Lung (tissue), 12 donors: ENCODE results near the gene CLASP1. TPM values are rescaled to one million over a fixed set of nuclear protein-coding genes. Genes with fewer than 3 reads are reported as not detected.

Experiments used
- ATAC-seq: fragments of 200-7000 bp; cut with Tn5 transposase; one replicate; pipeline ENCODE4 v1.9.1; 2020; ENCODE audit warnings: moderate number of reproducible peaks; ENCODE audit not compliant: insufficient read depth, low FRiP score
- DNase-seq, 3 donors: peaks; one replicate each; pipeline ENCODE4 v3.0.0-alpha.2; 2013 to 2017
- H3K27ac ChIP-seq, 2 donors: one replicate each; pipeline ENCODE4 v1.5.1; 2013; ENCODE audit warnings: mild to moderate bottlenecking in 2 of 2, moderate library complexity in 2 of 2, control low read depth in 1 of 2, inconsistent platforms in 1 of 2, low read depth in 1 of 2, low read length in 1 of 2
- H3K27me3 ChIP-seq, 3 donors: one replicate each; pipeline ENCODE4 v1.5.1; 2013; ENCODE audit warnings: low read length in 2 of 3; ENCODE audit not compliant: control insufficient read depth in 3 of 3, insufficient read depth in 3 of 3
- H3K36me3 ChIP-seq, 4 donors: one replicate each; pipeline ENCODE4 v1.5.1; 2013; ENCODE audit warnings: low read length in 4 of 4, mild to moderate bottlenecking in 1 of 4, moderate library complexity in 1 of 4; ENCODE audit not compliant: control insufficient read depth in 4 of 4, insufficient read depth in 4 of 4
- H3K4me1 ChIP-seq, 5 donors: one replicate each; pipeline ENCODE4 v1.5.1; 2013; ENCODE audit warnings: low read length in 5 of 5, mild to moderate bottlenecking in 2 of 5, moderate library complexity in 1 of 5; ENCODE audit not compliant: control insufficient read depth in 5 of 5, insufficient read depth in 5 of 5
- H3K4me3 ChIP-seq: one replicate; pipeline ENCODE4 v1.5.1; 2013; ENCODE audit warnings: mild to moderate bottlenecking, control low read depth, moderate library complexity
- H3K9ac ChIP-seq, 2 donors: one replicate each; pipeline ENCODE4 v1.5.1; 2013; ENCODE audit warnings: low read length in 2 of 2, control low read depth in 1 of 2; ENCODE audit not compliant: insufficient read depth in 1 of 2
- H3K9me3 ChIP-seq, 4 donors: one replicate each; pipeline ENCODE4 v1.5.1; 2013; ENCODE audit warnings: low read length in 3 of 4, mild to moderate bottlenecking in 1 of 4, moderate library complexity in 1 of 4; ENCODE audit not compliant: control insufficient read depth in 4 of 4, insufficient read depth in 3 of 4
- WGBS, 2 donors: extraction: QIAGEN DNeasy Blood & Tissue Kit; methylation state at CpG; one replicate each; pipeline ENCODE4 v1.1.7; 2013; 5-methylcytosine and 5-hydroxymethylcytosine counted together
- polyA plus RNA-seq, 2 donors: library from polyadenylated mRNA; stranded (reverse); fragments of 200-250 nt; gene quantifications; one replicate each; pipeline ENCODE4 v1.2.1, GENCODE V29; 2013
- total RNA-seq, 2 donors: library from RNA; depleted of rRNA in 1 of 2; stranded (reverse); fragments of >200 nt in 1 of 2; gene quantifications; one replicate each; pipeline ENCODE4 v1.2.1, GENCODE V29; 2014 to 2021
- TF ChIP-seq, protein P1 (sequence below): IDR thresholded peaks from 2 replicates; pipeline ENCODE4 v1.5.1; 2012; ENCODE audit warnings: mild to moderate bottlenecking; ENCODE audit errors: control extremely low read depth, extremely low read depth
- donor health status: control.
- donor health status: control.
- donor health status: Bipolar disorder and iron deficiency.
- donor health status: healthy.
- donor health status: DM: yes; HTN: yes; CAD: no.

CLASP1 gene
- total and polyA plus RNA-seq, 4 donors, result 7.4 to 128 (median 30.6) TPM

DNA sequence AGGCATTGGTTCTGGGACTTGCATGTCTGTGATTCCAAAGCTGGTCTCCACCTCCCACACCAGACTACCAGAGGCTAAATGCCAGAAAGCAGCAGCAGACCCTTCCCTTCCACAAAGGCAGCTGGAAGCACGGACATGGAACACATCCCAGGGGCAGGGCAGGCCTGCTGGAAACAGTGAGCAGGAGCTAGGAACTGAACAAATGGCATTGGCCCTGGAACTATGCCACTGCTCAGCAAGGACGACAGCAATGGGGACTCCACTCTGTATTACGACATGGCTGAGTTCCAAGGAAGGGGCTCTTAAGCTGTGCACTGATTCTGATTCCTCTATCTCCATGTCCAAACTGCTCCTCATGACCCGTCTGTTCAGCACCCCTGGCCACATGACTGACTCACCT lies 286.5 kb downstream of the CLASP1 start:
- 80 to 86% methylated on average over 4 of the region's 4 CpGs for WGBS, 2 donors
- Histone ChIP-seq H3K4me3 (no peak overlapping the region), H3K4me1 (peaks cover 0 to 3% (median 0%) of the 10 kb centered on the region in 5 donors), H3K27me3 (no peaks in the 10 kb centered on the region), H3K27ac (peak overlapping the region in 1 of 2 donors; percentile 43), H3K36me3 (peaks cover 7 to 49% (median 37%) of the 10 kb centered on the region in 4 donors), H3K9me3 (no peaks in the 10 kb centered on the region), H3K9ac (no peak overlapping the region)
- TF ChIP-seq, protein P1, sequence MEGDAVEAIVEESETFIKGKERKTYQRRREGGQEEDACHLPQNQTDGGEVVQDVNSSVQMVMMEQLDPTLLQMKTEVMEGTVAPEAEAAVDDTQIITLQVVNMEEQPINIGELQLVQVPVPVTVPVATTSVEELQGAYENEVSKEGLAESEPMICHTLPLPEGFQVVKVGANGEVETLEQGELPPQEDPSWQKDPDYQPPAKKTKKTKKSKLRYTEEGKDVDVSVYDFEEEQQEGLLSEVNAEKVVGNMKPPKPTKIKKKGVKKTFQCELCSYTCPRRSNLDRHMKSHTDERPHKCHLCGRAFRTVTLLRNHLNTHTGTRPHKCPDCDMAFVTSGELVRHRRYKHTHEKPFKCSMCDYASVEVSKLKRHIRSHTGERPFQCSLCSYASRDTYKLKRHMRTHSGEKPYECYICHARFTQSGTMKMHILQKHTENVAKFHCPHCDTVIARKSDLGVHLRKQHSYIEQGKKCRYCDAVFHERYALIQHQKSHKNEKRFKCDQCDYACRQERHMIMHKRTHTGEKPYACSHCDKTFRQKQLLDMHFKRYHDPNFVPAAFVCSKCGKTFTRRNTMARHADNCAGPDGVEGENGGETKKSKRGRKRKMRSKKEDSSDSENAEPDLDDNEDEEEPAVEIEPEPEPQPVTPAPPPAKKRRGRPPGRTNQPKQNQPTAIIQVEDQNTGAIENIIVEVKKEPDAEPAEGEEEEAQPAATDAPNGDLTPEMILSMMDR, result no peak
- no peak for ATAC-seq
- peak; percentile 37 to 53 (median 51) for DNase-seq

DNA sequence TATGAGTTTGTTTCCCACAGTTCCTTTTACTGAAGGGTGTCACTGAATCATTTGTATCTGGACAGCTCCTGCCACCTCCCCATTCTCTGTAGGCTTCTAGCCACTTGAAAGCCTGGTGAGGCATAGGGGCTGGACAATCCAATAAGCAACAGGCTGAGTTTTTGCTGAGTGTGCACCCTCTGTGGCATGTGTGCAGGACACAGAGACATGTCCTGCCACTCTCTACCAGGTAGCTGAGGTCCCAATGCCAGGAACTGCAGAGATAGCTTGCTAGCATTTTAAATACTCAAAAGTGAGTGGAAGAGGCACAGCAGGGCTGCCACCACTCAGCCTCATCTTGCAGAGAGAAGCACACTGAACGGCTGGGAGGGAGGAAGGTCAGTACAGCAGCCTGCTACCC lies 287.0 kb downstream of the CLASP1 start:
- no peak for DNase-seq
- Histone ChIP-seq H3K27ac (no peak overlapping the region), H3K4me1 (peaks cover 0 to 3% (median 0%) of the 10 kb centered on the region in 5 donors), H3K9me3 (no peaks in the 10 kb centered on the region), H3K27me3 (no peaks in the 10 kb centered on the region), H3K36me3 (peaks cover 7 to 50% (median 34%) of the 10 kb centered on the region in 4 donors), H3K9ac (no peak overlapping the region), H3K4me3 (no peak overlapping the region)
- WGBS, 2 donors, result 86 to 95% methylated on average over 1 of the region's 1 CpG
- ATAC-seq, result no peak
- TF ChIP-seq, protein P1, result no peak

DNA sequence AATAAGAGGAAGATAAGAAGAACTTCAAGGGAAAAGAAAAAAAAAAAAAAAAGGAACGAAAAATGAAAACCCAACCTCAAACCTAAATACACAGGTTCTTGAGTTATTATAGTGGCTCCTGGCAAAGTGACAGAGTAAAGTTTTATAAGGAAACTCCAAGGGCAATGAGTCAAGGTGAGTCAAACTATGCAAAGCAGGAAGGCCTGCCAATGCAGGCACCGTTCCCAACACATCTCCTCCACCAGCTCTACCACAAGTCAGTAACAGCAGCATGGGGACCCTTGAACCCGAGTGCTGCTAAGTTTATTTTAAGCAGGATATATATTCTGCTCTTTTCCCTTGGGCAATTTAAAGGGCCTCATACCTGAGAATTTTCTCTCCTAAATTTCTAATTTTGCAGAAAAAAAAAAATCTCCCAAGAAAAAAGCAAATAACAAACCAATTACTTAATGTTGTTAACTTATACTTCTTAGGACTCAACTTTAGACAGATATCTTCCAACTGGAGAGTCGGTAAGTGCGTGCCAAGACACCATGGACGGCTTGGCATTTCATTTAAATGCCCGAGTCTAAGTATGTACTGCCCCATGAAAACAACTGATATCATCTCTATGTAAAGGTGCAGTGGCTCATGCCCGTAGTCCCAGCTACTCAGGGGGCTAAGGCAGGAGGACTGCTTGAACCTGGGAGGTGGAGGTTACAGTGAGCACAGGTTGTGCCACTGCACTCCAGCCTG lies 288.5 kb downstream of the CLASP1 start:
- TF ChIP-seq, protein P1, result no peak
- peak in 1 of 3 donors; percentile 9 for DNase-seq
- no peak for ATAC-seq
- Histone ChIP-seq H3K36me3 (peaks cover 4 to 54% (median 30%) of the 10 kb centered on the region in 4 donors), H3K9me3 (no peaks in the 10 kb centered on the region), H3K27ac (peak overlapping the region; percentile 49 to 58), H3K4me1 (peaks cover 0 to 3% (median 0%) of the 10 kb centered on the region in 5 donors), H3K4me3 (no peak overlapping the region), H3K9ac (no peak overlapping the region), H3K27me3 (no peaks in the 10 kb centered on the region)
- WGBS, 2 donors, result 66 to 74% methylated on average over 8 of the region's 8 CpGs
